ENCODE measurements around the gene CX3CL1. TPM values are rescaled to one million over a fixed set of nuclear protein-coding genes. Genes with fewer than 3 reads are reported as not detected.

CX3CL1 gene
- total and polyA plus RNA-seq, 2 of the 4 experiments (the other 2 are of a cell fraction) = 0.18 to 0.77 TPM

DNA sequence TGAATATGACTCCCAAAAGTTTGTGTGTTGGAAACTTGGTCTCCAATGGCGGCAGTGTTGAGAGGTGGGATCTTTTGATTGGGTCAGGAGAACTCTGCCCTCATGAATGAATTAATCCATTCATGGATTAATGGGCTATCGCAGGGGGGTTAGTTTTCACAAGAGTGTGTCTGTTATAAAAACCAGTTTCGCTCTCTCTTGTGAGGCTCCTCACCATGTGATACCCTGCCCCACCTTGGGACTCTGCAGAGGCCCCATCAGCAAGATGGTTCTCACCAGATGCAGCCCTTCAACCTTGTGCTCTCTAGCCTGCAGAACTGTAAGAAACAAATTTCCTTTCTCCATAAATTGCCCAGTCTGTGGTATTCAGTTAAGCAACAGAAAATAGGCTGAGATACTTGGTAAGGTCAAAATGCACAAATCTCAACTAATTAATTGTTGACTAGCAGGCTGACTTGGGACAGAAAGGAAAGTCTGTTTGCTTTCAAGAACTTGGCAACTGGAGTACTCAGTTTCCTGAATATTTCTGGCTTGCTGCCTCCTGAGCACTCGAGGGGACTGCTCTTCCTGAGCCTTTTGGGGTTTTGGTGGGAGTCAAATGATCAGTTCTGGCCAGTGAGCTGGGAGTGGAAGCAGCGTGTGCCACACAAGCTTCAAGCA, 18.5 kb downstream of the CX3CL1 start:
- intact Hi-C loops (cut with micrococcal nuclease) (no loop called here), in situ Hi-C loops (cut with MboI; ENCODE audit: low sequenced_read_pairs) (no loop called here), dilution Hi-C loops (cut with HindIII; ENCODE audit: low sequenced_read_pairs, unreplicated experiment) (no loop called here)
- Histone ChIP-seq H2AFZ (replicated peaks; ENCODE audit: low read length, poor library complexity) (no peak overlapping the region), H3K79me1 (ENCODE audit: low read depth in 1 of 2, low read length in 2 of 2) (no peaks in the 10 kb centered on the region), H3K9me3 (ENCODE audit: control insufficient read depth, insufficient read depth, low read length) (peaks cover 3% of the 10 kb centered on the region), H3K14ac (replicated peaks; ENCODE audit: low read depth, low read length) (no peak overlapping the region), H3K4me1 (ENCODE audit: control insufficient read depth, insufficient read depth, low read length) (no peaks in the 10 kb centered on the region), H4K8ac (ENCODE audit: low read depth in 2 of 2, low read length in 2 of 2) (no peak overlapping the region), H3K9me1 (ENCODE audit: insufficient read depth, low read length) (no peaks in the 10 kb centered on the region), H3K4ac (ENCODE audit: low read depth, low read length) (no peak overlapping the region), H4K5ac (ENCODE audit: low read depth, low read length) (no peak overlapping the region), H2BK15ac (ENCODE audit: low read depth, low read length) (no peak overlapping the region), H3K4me3 (ENCODE audit: insufficient read depth, low read depth, low read length) (no peak overlapping the region), H2BK5ac (ENCODE audit: low read depth, low read length, poor library complexity, severe bottlenecking) (no peak overlapping the region), H4K20me1 (ENCODE audit: insufficient read depth, low read length) (no peaks in the 10 kb centered on the region), H2BK120ac (ENCODE audit: low read depth, low read length) (no peak overlapping the region), H3K18ac (ENCODE audit: low read depth, low read length) (no peak overlapping the region), H3K27ac (ENCODE audit: insufficient read depth, low read length) (no peak overlapping the region), H3K36me3 (ENCODE audit: control insufficient read depth, insufficient read depth, low read length) (no peaks in the 10 kb centered on the region), H2BK20ac (ENCODE audit: low read depth, low read length) (no peak overlapping the region), H3K4me2 (ENCODE audit: low read depth, low read length) (no peak overlapping the region), H3K56ac (ENCODE audit: extremely low read depth, insufficient read depth, low read length) (no peak overlapping the region), H3K23ac (ENCODE audit: low read depth, low read length) (no peak overlapping the region), H2AK5ac (ENCODE audit: low read depth, low read length) (no peak overlapping the region), H3K27me3 (ENCODE audit: control insufficient read depth, insufficient read depth, low read length) (peaks cover 42% of the 10 kb centered on the region), H4K91ac (ENCODE audit: insufficient read depth, low read depth, low read length) (no peak overlapping the region), H2AK9ac (replicated peaks; ENCODE audit: low read depth, low read length, poor library complexity) (no peak overlapping the region), H3K9ac (ENCODE audit: low read depth, low read length) (no peak overlapping the region)
- BruUV-seq (replicated peaks) = no TSS peak
- ChIA-PET POLR2A (ENCODE audit: unreplicated experiment) (no interaction called here), CTCF (interaction anchor here (0.6 kb wide), 1 partner anchor 904 kb away, joined by 4 read pairs; no protein-coding TSS in a partner anchor)
- DNase-seq = no peak
- TF ChIP-seq MAFK (IDR thresholded peaks at IDR 0.05; ENCODE audit: low read depth, low read length) = no peak
- TF ChIP-seq, protein P1, sequence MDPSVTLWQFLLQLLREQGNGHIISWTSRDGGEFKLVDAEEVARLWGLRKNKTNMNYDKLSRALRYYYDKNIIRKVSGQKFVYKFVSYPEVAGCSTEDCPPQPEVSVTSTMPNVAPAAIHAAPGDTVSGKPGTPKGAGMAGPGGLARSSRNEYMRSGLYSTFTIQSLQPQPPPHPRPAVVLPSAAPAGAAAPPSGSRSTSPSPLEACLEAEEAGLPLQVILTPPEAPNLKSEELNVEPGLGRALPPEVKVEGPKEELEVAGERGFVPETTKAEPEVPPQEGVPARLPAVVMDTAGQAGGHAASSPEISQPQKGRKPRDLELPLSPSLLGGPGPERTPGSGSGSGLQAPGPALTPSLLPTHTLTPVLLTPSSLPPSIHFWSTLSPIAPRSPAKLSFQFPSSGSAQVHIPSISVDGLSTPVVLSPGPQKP (IDR thresholded peaks at IDR 0.05; ENCODE audit: borderline replicate concordance, low read depth, low read length) = no peak
- TF ChIP-seq, protein P2, sequence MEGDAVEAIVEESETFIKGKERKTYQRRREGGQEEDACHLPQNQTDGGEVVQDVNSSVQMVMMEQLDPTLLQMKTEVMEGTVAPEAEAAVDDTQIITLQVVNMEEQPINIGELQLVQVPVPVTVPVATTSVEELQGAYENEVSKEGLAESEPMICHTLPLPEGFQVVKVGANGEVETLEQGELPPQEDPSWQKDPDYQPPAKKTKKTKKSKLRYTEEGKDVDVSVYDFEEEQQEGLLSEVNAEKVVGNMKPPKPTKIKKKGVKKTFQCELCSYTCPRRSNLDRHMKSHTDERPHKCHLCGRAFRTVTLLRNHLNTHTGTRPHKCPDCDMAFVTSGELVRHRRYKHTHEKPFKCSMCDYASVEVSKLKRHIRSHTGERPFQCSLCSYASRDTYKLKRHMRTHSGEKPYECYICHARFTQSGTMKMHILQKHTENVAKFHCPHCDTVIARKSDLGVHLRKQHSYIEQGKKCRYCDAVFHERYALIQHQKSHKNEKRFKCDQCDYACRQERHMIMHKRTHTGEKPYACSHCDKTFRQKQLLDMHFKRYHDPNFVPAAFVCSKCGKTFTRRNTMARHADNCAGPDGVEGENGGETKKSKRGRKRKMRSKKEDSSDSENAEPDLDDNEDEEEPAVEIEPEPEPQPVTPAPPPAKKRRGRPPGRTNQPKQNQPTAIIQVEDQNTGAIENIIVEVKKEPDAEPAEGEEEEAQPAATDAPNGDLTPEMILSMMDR (conservative IDR thresholded peaks at IDR 0.05; ENCODE audit: low read depth, low read length) = no peak
- TF ChIP-seq POLR2A (IDR thresholded peaks at IDR 0.05; ENCODE audit: low read depth, low read length) = no peak
- no peak for TF ChIP-seq MAZ (IDR thresholded peaks at IDR 0.05; ENCODE audit: borderline replicate concordance, low read depth, low read length)
- no peak for TF ChIP-seq CEBPB (IDR thresholded peaks at IDR 0.05; ENCODE audit: low read depth, low read length)
- TF ChIP-seq CHD1 (IDR thresholded peaks at IDR 0.05; ENCODE audit: low read depth, low read length) = no peak
- no peak for TF ChIP-seq SMC3 (IDR thresholded peaks at IDR 0.05; ENCODE audit: low read depth, low read length)
- no peak for TF ChIP-seq RAD21 (IDR thresholded peaks at IDR 0.05; ENCODE audit: low read length)
- no peak for TF ChIP-seq NFE2L2 (IDR thresholded peaks at IDR 0.05; ENCODE audit: low read depth, low read length)
- TF ChIP-seq MXI1 (IDR thresholded peaks at IDR 0.05; ENCODE audit: borderline replicate concordance, low read depth, low read length) = no peak
- TF ChIP-seq RCOR1 (IDR thresholded peaks at IDR 0.05; ENCODE audit: insufficient replicate concordance, low read length) = no peak
- no peak for TF ChIP-seq RFX5 (IDR thresholded peaks at IDR 0.05; ENCODE audit: low read depth, low read length)
- no peak for TF ChIP-seq FOS (IDR thresholded peaks at IDR 0.05; ENCODE audit: low read depth, low read length)
- no peak for TF ChIP-seq BHLHE40 (IDR thresholded peaks at IDR 0.05; ENCODE audit: low read depth, low read length)
- TF ChIP-seq, protein P3, sequence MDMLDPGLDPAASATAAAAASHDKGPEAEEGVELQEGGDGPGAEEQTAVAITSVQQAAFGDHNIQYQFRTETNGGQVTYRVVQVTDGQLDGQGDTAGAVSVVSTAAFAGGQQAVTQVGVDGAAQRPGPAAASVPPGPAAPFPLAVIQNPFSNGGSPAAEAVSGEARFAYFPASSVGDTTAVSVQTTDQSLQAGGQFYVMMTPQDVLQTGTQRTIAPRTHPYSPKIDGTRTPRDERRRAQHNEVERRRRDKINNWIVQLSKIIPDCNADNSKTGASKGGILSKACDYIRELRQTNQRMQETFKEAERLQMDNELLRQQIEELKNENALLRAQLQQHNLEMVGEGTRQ (IDR thresholded peaks at IDR 0.05; ENCODE audit: low read depth, low read length) = no peak
- ATAC-seq (ENCODE audit: low read depth) = no peak
- WGBS, 2 experiments (ENCODE audit: extremely low coverage in 2 of 2, insufficient read length in 1 of 2) = no CpG with 5 or more reads among the region's 5 CpGs
